ENCODE results near the gene AP3S2. TPM values are rescaled to one million over a fixed set of nuclear protein-coding genes. Genes with fewer than 3 reads are reported as not detected.
A peak's percentile ranks its signal among the peaks of the same experiment; 100 is the strongest.

The AP3S2 gene
- total and polyA plus RNA-seq, 2 of the 13 experiments (the other 11 are each of a cell fraction or from before 2014, with no cell fraction given), result 17.6 to 44.4 TPM

DNA sequence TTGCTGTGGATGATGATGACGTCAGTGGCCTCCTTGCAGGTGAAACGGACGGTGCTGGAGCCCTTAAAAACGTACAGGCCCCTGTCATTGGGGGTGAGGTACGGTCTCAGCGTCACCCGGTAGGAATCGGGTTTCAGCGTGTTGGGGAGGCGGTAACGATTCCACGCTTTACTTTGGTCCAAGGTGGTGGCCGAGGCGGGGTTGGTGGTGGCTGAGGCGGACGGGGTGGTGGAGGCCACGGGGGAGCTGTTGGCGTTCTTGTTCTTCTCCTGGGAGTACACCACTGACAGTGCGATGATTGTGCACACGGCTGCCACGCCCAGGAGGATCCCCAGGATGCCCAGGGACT, 87.6 kb downstream of the AP3S2 start (continued):
- TF ChIP-seq ZNF446 (CRISPR knock-in tag; IDR thresholded peaks at IDR 0.05), result peak; percentile 62; the same call in 1 of the 2 replicates
- no peak for TF ChIP-seq MBD4 (IDR thresholded peaks at IDR 0.05; ENCODE audit: borderline replicate concordance, low read length)
- TF ChIP-seq AKAP8 (CRISPR knock-in tag; IDR thresholded peaks at IDR 0.05), result peak; percentile 20; the same call in 1 of the 2 replicates
- peak; percentile 9 for TF ChIP-seq RBM22 (optimal IDR thresholded peaks at IDR 0.05; ENCODE audit: low read length)
- no peak for TF ChIP-seq ZNF44 (CRISPR knock-in tag; IDR thresholded peaks at IDR 0.05)
- TF ChIP-seq ZNF563 (CRISPR knock-in tag; IDR thresholded peaks at IDR 0.05), result 0 out of 2 replicates have a peak, but pooled peaks have one; percentile 17
- TF ChIP-seq ZBTB38 (CRISPR knock-in tag; IDR thresholded peaks at IDR 0.05), result peak; percentile 87
- 0 out of 2 replicates have a peak, but pooled peaks have one; percentile 5 for TF ChIP-seq ZNF546 (CRISPR knock-in tag; conservative IDR thresholded peaks at IDR 0.05)
- TF ChIP-seq NR0B2 (CRISPR knock-in tag; IDR thresholded peaks at IDR 0.05), result 0 out of 2 replicates have a peak, but pooled peaks have one; percentile 21
- TF ChIP-seq SIX4 (CRISPR knock-in tag; IDR thresholded peaks at IDR 0.05), result no peak
- TF ChIP-seq ARHGAP35 (CRISPR knock-in tag; IDR thresholded peaks at IDR 0.05; ENCODE audit: borderline replicate concordance), result 0 out of 2 replicates have a peak, but pooled peaks have one; percentile 2
- no peak for TF ChIP-seq HMG20B (CRISPR knock-in tag; conservative IDR thresholded peaks at IDR 0.05)

All from HepG2 (cell line).